ENCODE results near the gene RAB6B. TPM values are rescaled to one million over a fixed set of nuclear protein-coding genes. Genes with fewer than 3 reads are reported as not detected.

RAB6B gene
- total RNA-seq, 2 experiments from 2014 or later = 1.7 to 2.0 TPM

GRCh38 chr3:133812872-133813271 lies 82.8 kb downstream of the RAB6B start:
- no peaks in the 10 kb centered on the region for H3K27me3 Mint-ChIP-seq
- ATAC-seq = no peak
- H3K27ac Mint-ChIP-seq = peak overlapping the region; percentile 49
- intact Hi-C loops (cut with micrococcal nuclease) = no loop called here
- CTCF ChIA-PET = interaction anchor here (1.4 kb wide), 1 partner anchor 149 kb away, joined by 3 read pairs; no protein-coding TSS in a partner anchor
- DNase-seq = no peak
- no peaks in the 10 kb centered on the region for H3K9me3 Mint-ChIP-seq
- POLR2A ChIA-PET = no interaction called here
- TF ChIP-seq CTCF (IDR thresholded peaks at IDR 0.05) = no peak
- H3K4me1 Mint-ChIP-seq (ENCODE audit: low read depth) = peaks cover 23% of the 10 kb centered on the region
- H3K36me3 Mint-ChIP-seq (ENCODE audit: low read depth) = peaks cover 44% of the 10 kb centered on the region
- no peak overlapping the region for H3K4me3 Mint-ChIP-seq

GRCh38 chr3:133805702-133806475 lies 89.8 kb downstream of the RAB6B start, which contains the start of gene SRPRB:
TSS of gene SRPRB (plus strand) at chr3:133805815. CDS start at chr3:133805849, 34 bp downstream.
- no peaks in the 10 kb centered on the region for H3K9me3 Mint-ChIP-seq
- peaks cover 37% of the 10 kb centered on the region for H3K4me1 Mint-ChIP-seq (ENCODE audit: low read depth)
- peaks cover 32% of the 10 kb centered on the region for H3K36me3 Mint-ChIP-seq (ENCODE audit: low read depth)
- intact Hi-C loops (cut with micrococcal nuclease) = loop anchor here (5.0 kb wide), 1 partner anchor 144 kb away; the partner anchor contains the start of gene TOPBP1
- POLR2A ChIA-PET = interaction anchor here (0.8 to 1.4 kb wide), 4 partner anchors 11 to 160 kb away, joined by 3 to 7 read pairs (median 4); partner anchors contain the start of gene TOPBP1
- peak within 1 kb of the TSS; percentile 98 for H3K4me3 Mint-ChIP-seq
- peaks cover 2% of the 10 kb centered on the region for H3K27me3 Mint-ChIP-seq
- ATAC-seq = peak; percentile 98
- CTCF ChIA-PET = interaction anchor here (0.7 to 1.5 kb wide), 4 partner anchors 11 to 142 kb away, joined by 3 to 6 read pairs (median 4); no protein-coding TSS in a partner anchor
- TF ChIP-seq CTCF (IDR thresholded peaks at IDR 0.05) = no peak
- H3K27ac Mint-ChIP-seq = peak within 1 kb of the TSS; percentile 97
- DNase-seq = peak; percentile 97

- peaks cover 28% of the 10 kb centered on the region for H3K36me3 Mint-ChIP-seq (ENCODE audit: low read depth)
- ATAC-seq = no peak
- intact Hi-C loops (cut with micrococcal nuclease) = loop anchor here (5.0 kb wide), 1 partner anchor 143 kb away; the partner anchor contains the start of gene TOPBP1
- no peak for DNase-seq
- no peak for TF ChIP-seq CTCF (IDR thresholded peaks at IDR 0.05)
- H3K4me1 Mint-ChIP-seq (ENCODE audit: low read depth) = peaks cover 36% of the 10 kb centered on the region
- CTCF ChIA-PET = interaction anchor here (1.5 kb wide), 1 partner anchor 141 kb away, joined by 6 read pairs; no protein-coding TSS in a partner anchor
- POLR2A ChIA-PET = interaction anchor here (0.8 kb wide), 1 partner anchor 12 kb away, joined by 5 read pairs; no protein-coding TSS in a partner anchor
- no peaks in the 10 kb centered on the region for H3K9me3 Mint-ChIP-seq
- peaks cover 2% of the 10 kb centered on the region for H3K27me3 Mint-ChIP-seq
- peak overlapping the region; percentile 97 for H3K27ac Mint-ChIP-seq
- H3K4me3 Mint-ChIP-seq = peak overlapping the region; percentile 98
Measured at GRCh38 chr3:133805384-133805701, 90.3 kb downstream of the RAB6B start.

GRCh38 chr3:133804896-133805295 lies 90.8 kb downstream of the RAB6B start:
- DNase-seq = no peak
- Mint-ChIP-seq H3K27me3 (peaks cover 7% of the 10 kb centered on the region), H3K9me3 (no peaks in the 10 kb centered on the region), H3K4me1 (ENCODE audit: low read depth) (peaks cover 32% of the 10 kb centered on the region), H3K27ac (peak overlapping the region; percentile 97), H3K36me3 (ENCODE audit: low read depth) (peaks cover 26% of the 10 kb centered on the region), H3K4me3 (peak overlapping the region; percentile 98)
- ChIA-PET POLR2A (no interaction called here), CTCF (no interaction called here)
- no peak for TF ChIP-seq CTCF (IDR thresholded peaks at IDR 0.05)
- intact Hi-C loops (cut with micrococcal nuclease) = loop anchor here (5.0 kb wide), 1 partner anchor 143 kb away; the partner anchor contains the start of gene TOPBP1
- no peak for ATAC-seq

- no peak for DNase-seq
- peaks cover 8% of the 10 kb centered on the region for H3K27me3 Mint-ChIP-seq
- peaks cover 20% of the 10 kb centered on the region for H3K36me3 Mint-ChIP-seq (ENCODE audit: low read depth)
- H3K4me1 Mint-ChIP-seq (ENCODE audit: low read depth) = peaks cover 25% of the 10 kb centered on the region
- ChIA-PET CTCF (interaction anchor here (0.9 to 1.0 kb wide), 2 partner anchors 14 to 104 kb away, joined by 3 to 4 read pairs; no protein-coding TSS in a partner anchor), POLR2A (interaction anchor here (0.6 kb wide), 1 partner anchor 407 kb away, joined by 3 read pairs; no protein-coding TSS in a partner anchor)
- no peak overlapping the region for H3K4me3 Mint-ChIP-seq
- H3K9me3 Mint-ChIP-seq = no peaks in the 10 kb centered on the region
- no peak for TF ChIP-seq CTCF (IDR thresholded peaks at IDR 0.05)
- no peak for ATAC-seq
- H3K27ac Mint-ChIP-seq = no peak overlapping the region
- intact Hi-C loops (cut with micrococcal nuclease) = no loop called here
Measured at GRCh38 chr3:133803469-133803868, 92.2 kb downstream of the RAB6B start.

Measured in activated CD8-positive, alpha-beta T cell treated with anti-CD3 and anti-CD28 coated beads for 36 hours (primary cell).